ENCODE measurements around the gene ANKDD1A. TPM values are rescaled to one million over a fixed set of nuclear protein-coding genes. Genes with fewer than 3 reads are reported as not detected.

Gene ANKDD1A
- total RNA-seq, 1 experiment from 2014 or later = 6.1 TPM

GRCh38 chr15:64928626-64929220 lies 17.0 kb downstream of the ANKDD1A start (continued):
- TF ChIP-seq ZNF281 (CRISPR knock-in tag; IDR thresholded peaks at IDR 0.05) = no peak
- no peak for TF ChIP-seq PREB (CRISPR knock-in tag; IDR thresholded peaks at IDR 0.05; ENCODE audit: borderline replicate concordance)

- Mint-ChIP-seq H3K9me3 (no peaks in the 10 kb centered on the region), H3K27ac (no peak overlapping the region), H3K4me3 (no peak overlapping the region), H3K4me1 (peaks cover 3% of the 10 kb centered on the region), H3K27me3 (ENCODE audit: low read depth) (no peaks in the 10 kb centered on the region), H3K36me3 (peaks cover 8% of the 10 kb centered on the region)
- no peak for TF ChIP-seq JUN (CRISPR knock-in tag; IDR thresholded peaks at IDR 0.05)
- TF ChIP-seq MLX (CRISPR knock-in tag; IDR thresholded peaks at IDR 0.05) = no peak
- TF ChIP-seq HMGA2 (CRISPR knock-in tag; IDR thresholded peaks at IDR 0.05) = no peak
- TF ChIP-seq FOXJ3 (CRISPR knock-in tag; IDR thresholded peaks at IDR 0.05; ENCODE audit: borderline replicate concordance) = no peak
- TF ChIP-seq MYBL2 (CRISPR knock-in tag; IDR thresholded peaks at IDR 0.05) = no peak
- TF ChIP-seq FOXP4 (CRISPR knock-in tag; IDR thresholded peaks at IDR 0.05) = no peak
- TF ChIP-seq ZNF219 (CRISPR knock-in tag; IDR thresholded peaks at IDR 0.05; ENCODE audit: borderline replicate concordance) = no peak
- no peak for TF ChIP-seq ERG (CRISPR knock-in tag; IDR thresholded peaks at IDR 0.05)
- TF ChIP-seq ZNF416 (CRISPR knock-in tag; IDR thresholded peaks at IDR 0.05) = no peak
- TF ChIP-seq HMGXB4 (CRISPR knock-in tag; IDR thresholded peaks at IDR 0.05) = no peak
- no peak for TF ChIP-seq ZNF121 (CRISPR knock-in tag; IDR thresholded peaks at IDR 0.05)
- TF ChIP-seq IRF2 (CRISPR knock-in tag; IDR thresholded peaks at IDR 0.05; ENCODE audit: borderline replicate concordance, low read depth) = no peak
- no peak for TF ChIP-seq ZBTB43 (CRISPR knock-in tag; IDR thresholded peaks at IDR 0.05)
- TF ChIP-seq MXD4 (CRISPR knock-in tag; IDR thresholded peaks at IDR 0.05; ENCODE audit: borderline replicate concordance) = no peak
- no peak for TF ChIP-seq ATF3 (CRISPR knock-in tag; conservative IDR thresholded peaks at IDR 0.05)
- no peak for TF ChIP-seq ETV6 (CRISPR knock-in tag; IDR thresholded peaks at IDR 0.05)
- POLR2A ChIA-PET = no interaction called here
- CTCF ChIA-PET = no interaction called here
- no peak for DNase-seq (ENCODE audit: low spot score)
- ATAC-seq = no peak
These were observed 18.4 kb downstream of the ANKDD1A start for GRCh38 chr15:64930019-64930652.

Data from WTC11 (cell line).